Subcutaneous abdominal adipose tissue (tissue), 5 donors: ENCODE data around the gene ANKRD53.
"Not testable (repeated sequence)": the region's sequence is repeated elsewhere in the genome, so short reads cannot be mapped to it uniquely, and the experiment has no call there.

Experiments used
- H3K27ac ChIP-seq: one replicate; pipeline ENCODE4 v1.7.0; 2013; ENCODE audit warnings: low read depth, mild to moderate bottlenecking, inconsistent platforms, low read length, moderate library complexity
- H3K27me3 ChIP-seq, 5 donors: one replicate each; pipeline ENCODE4 v1.7.0; 2013; ENCODE audit warnings: low read length in 5 of 5, inconsistent platforms in 1 of 5; ENCODE audit not compliant: control insufficient read depth in 5 of 5, insufficient read depth in 4 of 5
- H3K36me3 ChIP-seq, 5 donors: one replicate each; pipeline ENCODE4 v1.7.0; 2013; ENCODE audit warnings: low read length in 5 of 5; ENCODE audit not compliant: control insufficient read depth in 5 of 5, insufficient read depth in 5 of 5
- H3K4me1 ChIP-seq, 5 donors: one replicate each; pipeline ENCODE4 v1.7.0; 2013; ENCODE audit warnings: low read length in 5 of 5, mild to moderate bottlenecking in 3 of 5, moderate library complexity in 1 of 5; ENCODE audit not compliant: control insufficient read depth in 5 of 5, insufficient read depth in 5 of 5
- H3K4me3 ChIP-seq, 5 donors: one replicate each; pipeline ENCODE4 v1.7.0; 2013; ENCODE audit warnings: low read length in 5 of 5, low read depth in 1 of 5
- H3K9ac ChIP-seq, 5 donors: one replicate each; pipeline ENCODE4 v1.7.0; 2013; ENCODE audit warnings: low read length in 5 of 5, mild to moderate bottlenecking in 4 of 5, moderate library complexity in 3 of 5
- H3K9me3 ChIP-seq, 5 donors: one replicate each; pipeline ENCODE4 v1.7.0; 2013; ENCODE audit warnings: low read length in 5 of 5; ENCODE audit not compliant: control insufficient read depth in 5 of 5
- donor health status: healthy.
- donor health status: healthy.
- donor health status: healthy.
- donor health status: healthy.
- donor health status: healthy.

The ANKRD53 gene

GRCh38 chr2:71005271-71006202, 27.1 kb downstream of the ANKRD53 start:
- Histone ChIP-seq H3K36me3 (no peaks in the 10 kb centered on the region), H3K9ac (no peak overlapping the region), H3K4me1 (peaks cover 0 to 8% (median 6%) of the 10 kb centered on the region in 5 donors), H3K4me3 (no peak overlapping the region), H3K27me3 (peaks cover 0 to 6% (median 4%) of the 10 kb centered on the region in 5 donors), H3K27ac (no peak overlapping the region), H3K9me3 (no peaks in the 10 kb centered on the region)

GRCh38 chr2:71006323-71006722, 27.9 kb downstream of the ANKRD53 start:
- H3K9me3 ChIP-seq, result no peaks in the 10 kb centered on the region
- H3K27me3 ChIP-seq, result peaks cover 0 to 6% (median 4%) of the 10 kb centered on the region in 5 donors
- peaks cover 0 to 2% (median 0%) of the 10 kb centered on the region in 5 donors for H3K4me1 ChIP-seq
- H3K9ac ChIP-seq, result no peak overlapping the region
- H3K36me3 ChIP-seq, result no peaks in the 10 kb centered on the region
- no peak overlapping the region for H3K27ac ChIP-seq
- no peak overlapping the region for H3K4me3 ChIP-seq

- no peak overlapping the region for H3K27ac ChIP-seq
- H3K4me3 ChIP-seq, result no peak overlapping the region
- no peaks in the 10 kb centered on the region for H3K4me1 ChIP-seq
- H3K9ac ChIP-seq, result no peak overlapping the region
- H3K9me3 ChIP-seq, result no peaks in the 10 kb centered on the region
- H3K36me3 ChIP-seq, result no peaks in the 10 kb centered on the region
- peaks cover 0 to 9% (median 6%) of the 10 kb centered on the region in 5 donors for H3K27me3 ChIP-seq
These were observed 28.7 kb downstream of the ANKRD53 start for GRCh38 chr2:71006955-71007799.

- Histone ChIP-seq H3K4me1 (no peaks in the 10 kb centered on the region), H3K4me3 (no peak overlapping the region), H3K27me3 (peaks cover 0 to 9% (median 6%) of the 10 kb centered on the region in 5 donors), H3K9me3 (no peaks in the 10 kb centered on the region), H3K27ac (no peak overlapping the region), H3K36me3 (no peaks in the 10 kb centered on the region), H3K9ac (peak overlapping the region in 1 of 5 donors; percentile 11)
These were observed 29.9 kb downstream of the ANKRD53 start for GRCh38 chr2:71008342-71008741.

DNA sequence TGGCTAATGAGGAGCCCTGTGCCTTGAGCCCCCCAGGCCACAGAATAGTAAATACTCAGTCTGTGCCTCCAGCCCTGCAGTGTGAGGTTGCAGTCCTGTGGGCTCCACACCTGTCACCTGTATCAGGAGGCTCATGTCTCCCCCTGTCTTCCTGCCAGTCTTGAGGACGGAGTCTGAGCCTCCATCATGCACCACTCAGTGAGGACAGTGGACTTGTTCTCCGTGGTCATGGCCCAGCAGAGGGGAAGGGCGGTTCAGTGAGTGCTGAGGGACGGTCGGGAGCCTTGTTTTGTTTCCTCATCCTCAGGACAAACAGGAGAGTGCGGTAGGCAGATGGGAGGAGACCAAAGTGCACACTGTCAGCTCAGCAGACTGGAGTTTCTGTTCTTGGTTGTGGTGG, 33.4 kb downstream of the ANKRD53 start:
- H3K4me3 ChIP-seq, H3K36me3 ChIP-seq, H3K27ac ChIP-seq, H3K4me1 ChIP-seq, H3K27me3 ChIP-seq, H3K9ac ChIP-seq, H3K9me3 ChIP-seq: not testable (repeated sequence)

DNA sequence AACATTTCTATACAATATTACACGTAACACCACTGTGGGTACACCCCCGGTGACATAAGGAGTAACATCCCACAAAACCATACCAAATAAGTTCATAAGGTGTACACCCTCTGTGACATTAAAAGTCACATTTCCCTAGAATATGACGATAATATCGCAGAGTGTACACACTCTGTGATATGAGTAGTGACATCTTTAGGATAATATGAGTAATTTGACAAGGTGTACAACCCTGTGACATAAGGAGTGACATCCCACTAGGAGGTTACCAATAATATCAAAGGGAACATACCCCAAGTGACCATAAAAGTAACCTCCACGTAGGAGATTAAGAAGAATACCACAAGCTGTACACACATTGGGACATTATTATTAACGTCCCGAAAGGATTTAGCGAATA, 40.2 kb downstream of the ANKRD53 start:
- H3K36me3 ChIP-seq, result no peaks in the 10 kb centered on the region
- H3K9me3 ChIP-seq, result no peaks in the 10 kb centered on the region
- H3K27ac ChIP-seq, result no peak overlapping the region
- H3K27me3 ChIP-seq, result no peaks in the 10 kb centered on the region
- no peaks in the 10 kb centered on the region for H3K4me1 ChIP-seq
- H3K4me3 ChIP-seq, result no peak overlapping the region
- no peak overlapping the region for H3K9ac ChIP-seq

DNA sequence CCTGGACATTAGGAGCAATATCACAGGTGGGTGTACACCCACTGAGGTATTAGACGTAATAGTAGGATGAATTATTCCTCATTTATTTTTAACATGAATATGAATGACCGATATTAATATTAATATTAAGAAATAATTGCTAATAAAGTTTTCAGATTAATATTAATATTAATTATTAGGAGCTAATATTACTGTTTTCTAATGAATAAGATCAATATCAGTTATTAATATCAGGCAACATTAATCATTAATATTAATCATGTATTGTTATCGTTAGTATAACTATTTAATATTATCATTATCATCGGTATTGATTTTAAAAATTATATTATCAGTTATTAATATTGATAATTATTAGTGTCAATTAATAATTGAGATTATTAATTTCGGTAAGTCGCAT, 41.6 kb downstream of the ANKRD53 start:
- not testable (repeated sequence) for H3K4me3 ChIP-seq, H3K27me3 ChIP-seq, H3K27ac ChIP-seq

GRCh38 chr2:71021394-71021793, 43.0 kb downstream of the ANKRD53 start:
- H3K36me3 ChIP-seq, H3K9ac ChIP-seq, H3K27ac ChIP-seq, H3K9me3 ChIP-seq, H3K27me3 ChIP-seq, H3K4me1 ChIP-seq, H3K4me3 ChIP-seq: not testable (repeated sequence)

More for the DNA sequence above, 41.6 kb downstream of the ANKRD53 start:
- not testable (repeated sequence) for H3K36me3 ChIP-seq, H3K9ac ChIP-seq, H3K9me3 ChIP-seq, H3K4me1 ChIP-seq

GRCh38 chr2:71023553-71024243, 45.3 kb downstream of the ANKRD53 start:
- not testable (repeated sequence) for H3K9me3 ChIP-seq, H3K4me3 ChIP-seq, H3K27ac ChIP-seq, H3K4me1 ChIP-seq, H3K27me3 ChIP-seq, H3K36me3 ChIP-seq, H3K9ac ChIP-seq
